Caco-2 (cell line): Measurements from ENCODE around the gene FXYD2. TPM values are rescaled to one million over a fixed set of nuclear protein-coding genes. Genes with fewer than 3 reads are reported as not detected.

Source experiments
- BruUV-seq: library from RNA; stranded (reverse); fragments of 400-500 nt; replicated peaks from 2 replicates; lab custom pipeline; 2021; lab: Mats Ljungman, UMichigan
- CTCF ChIA-PET: fragments of 300-600 bp; sonication (Branson Sonifier 250); formaldehyde crosslinking; loops from one replicate; lab custom pipeline; 2022; ENCODE audit warnings: antibody characterized with exemption; lab: Charles Lee
- POLR2A ChIA-PET: fragments of 300-600 bp; sonication (Branson Sonifier 250); formaldehyde crosslinking; loops from one replicate; lab custom pipeline; 2022; ENCODE audit warnings: antibody characterized with exemption; lab: Charles Lee
- DNase-seq, 2 experiments: peaks; one replicate each; pipeline versions ENCODE4 v3.0.0 to v3.0.0-alpha.2; 2020 to 2022
- H3K27me3 ChIP-seq: replicated peaks from 2 replicates; pipeline ENCODE4 v1.6.0; 2011; ENCODE audit warnings: low read length; ENCODE audit not compliant: control insufficient read depth, insufficient read depth
- H3K36me3 ChIP-seq: 2 replicates; pipeline ENCODE4 v1.5.1; 2011; ENCODE audit warnings: low read length; ENCODE audit not compliant: control insufficient read depth, insufficient read depth
- H3K4me1 ChIP-seq: fragments of 250-450 bp; sonication (Bioruptor Pico); 2 replicates; pipeline ENCODE4 v1.5.1; 2020; ENCODE audit warnings: mild to moderate bottlenecking
- H3K4me3 ChIP-seq: 2 replicates; pipeline ENCODE4 v1.5.1; 2011; ENCODE audit warnings: low read depth, mild to moderate bottlenecking, control low read depth, low read length
- H3K9me3 ChIP-seq: fragments of 250-450 bp; sonication (Bioruptor Pico); 2 replicates; pipeline ENCODE4 v1.5.1; 2020; ENCODE audit warnings: mild to moderate bottlenecking, moderate library complexity
- H3K27ac Mint-ChIP-seq: one replicate; pipeline ENCODE4 v1.8.0; 2022; ENCODE audit warnings: mixed read lengths; ENCODE audit not compliant: unreplicated experiment
- H3K27me3 Mint-ChIP-seq: one replicate; pipeline ENCODE4 v1.8.0; 2022; ENCODE audit warnings: mixed read lengths; ENCODE audit not compliant: insufficient read depth, unreplicated experiment
- H3K36me3 Mint-ChIP-seq: one replicate; pipeline ENCODE4 v1.8.0; 2022; ENCODE audit warnings: mild to moderate bottlenecking, mixed read lengths; ENCODE audit not compliant: insufficient read depth, unreplicated experiment
- H3K4me1 Mint-ChIP-seq: one replicate; pipeline ENCODE4 v1.8.0; 2022; ENCODE audit warnings: low read depth, mixed read lengths; ENCODE audit not compliant: unreplicated experiment
- H3K4me3 Mint-ChIP-seq: one replicate; pipeline ENCODE4 v1.8.0; 2022; ENCODE audit warnings: mild to moderate bottlenecking, moderate library complexity, mixed read lengths; ENCODE audit not compliant: unreplicated experiment
- H3K9me3 Mint-ChIP-seq: one replicate; pipeline ENCODE4 v1.8.0; 2022; ENCODE audit warnings: mixed read lengths; ENCODE audit not compliant: unreplicated experiment
- CTCF ChIP-seq, 2 experiments: fragments of 200-600 bp in 1 of 2; IDR thresholded peaks; 1 replicate in 1 of 2; 2 replicates in 1 of 2; pipeline versions ENCODE4 v1.5.1 to v1.8.0; 2011 to 2022; ENCODE audit warnings: antibody characterized with exemption in 1 of 2, control low read depth in 1 of 2, inconsistent platforms in 1 of 2, low read depth in 1 of 2, low read length in 1 of 2, mild to moderate bottlenecking in 1 of 2, moderate library complexity in 1 of 2; ENCODE audit not compliant: insufficient read depth in 1 of 2, severe bottlenecking in 1 of 2, unreplicated experiment in 1 of 2
- intact Hi-C: fragments of 100-400 bp; cut with micrococcal nuclease; formaldehyde crosslinking; loops from one replicate; pipeline ENCODE4 v1.10.0; 2022; ENCODE audit not compliant: unreplicated experiment
- total RNA-seq: library from RNA; stranded (reverse); gene quantifications from 2 replicates; pipeline ENCODE4 v1.2.3, GENCODE V29; 2022

FXYD2 gene
- total RNA-seq, 1 experiment from 2014 or later: 0.48 TPM

GRCh38 chr11:117809236-117810055 is 15.1 kb downstream of the FXYD2 start:
- Histone ChIP-seq H3K27me3 (no peaks in the 10 kb centered on the region), H3K9me3 (no peaks in the 10 kb centered on the region), H3K36me3 (no peaks in the 10 kb centered on the region), H3K4me1 (peaks cover 5% of the 10 kb centered on the region), H3K4me3 (no peak overlapping the region)
- no TSS peak for BruUV-seq
- H3K36me3 Mint-ChIP-seq: no peaks in the 10 kb centered on the region
- no peak overlapping the region for H3K27ac Mint-ChIP-seq
- H3K9me3 Mint-ChIP-seq: no peaks in the 10 kb centered on the region
- CTCF ChIA-PET: interaction anchor here (0.5 to 4.7 kb wide), 22 partner anchors 8 to 670 kb away, joined by 3 to 132 read pairs (median 4); no protein-coding TSS in a partner anchor
- intact Hi-C loops: loop anchor here (1.0 to 5.0 kb wide), 3 partner anchors 92 to 383 kb away; no protein-coding TSS in a partner anchor
- H3K27me3 Mint-ChIP-seq: peaks cover 10% of the 10 kb centered on the region
- H3K4me1 Mint-ChIP-seq: peaks cover 9% of the 10 kb centered on the region
- POLR2A ChIA-PET: no interaction called here
- TF ChIP-seq CTCF (IDR thresholded peaks at IDR 0.05; ENCODE audit: insufficient read depth in 1 of 2, low read depth in 1 of 2, low read length in 1 of 2, severe bottlenecking in 1 of 2, unreplicated experiment in 1 of 2): peak; percentile 89 to 98
- peak; percentile 88 to 89 for DNase-seq
- no peak overlapping the region for H3K4me3 Mint-ChIP-seq

DNA sequence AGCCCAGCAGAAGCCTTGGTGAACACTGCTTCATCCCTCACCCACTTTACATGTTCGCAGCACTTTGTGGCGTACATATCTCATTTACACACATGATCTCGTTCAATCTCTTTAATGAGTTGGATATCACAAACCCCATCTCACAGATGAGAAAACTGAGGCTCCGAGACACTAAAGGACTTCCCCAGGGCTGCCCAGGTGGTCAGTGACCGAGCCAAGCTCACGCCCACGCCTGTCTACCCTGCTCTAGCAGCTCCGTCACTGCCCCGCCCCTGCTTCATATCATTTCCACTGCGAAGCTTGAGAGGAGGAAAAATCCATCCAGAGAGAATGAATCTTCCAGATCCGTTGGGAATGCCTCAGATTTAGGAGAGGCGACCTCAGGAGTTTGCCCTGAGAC is 15.8 kb downstream of the FXYD2 start:
- TF ChIP-seq CTCF (IDR thresholded peaks at IDR 0.05; ENCODE audit: insufficient read depth in 1 of 2, low read depth in 1 of 2, low read length in 1 of 2, severe bottlenecking in 1 of 2, unreplicated experiment in 1 of 2): no peak
- H3K4me1 ChIP-seq: no peaks in the 10 kb centered on the region
- peaks cover 14% of the 10 kb centered on the region for H3K27me3 Mint-ChIP-seq
- H3K4me1 Mint-ChIP-seq: peaks cover 8% of the 10 kb centered on the region
- no TSS peak for BruUV-seq
- no peak overlapping the region for H3K4me3 Mint-ChIP-seq
- CTCF ChIA-PET: interaction anchor here (0.5 to 4.7 kb wide), 17 partner anchors 8 to 392 kb away, joined by 3 to 132 read pairs (median 5); no protein-coding TSS in a partner anchor
- H3K9me3 ChIP-seq: no peaks in the 10 kb centered on the region
- no peaks in the 10 kb centered on the region for H3K9me3 Mint-ChIP-seq
- no peaks in the 10 kb centered on the region for H3K36me3 Mint-ChIP-seq
- H3K27ac Mint-ChIP-seq: no peak overlapping the region
- no peak for DNase-seq
- no peaks in the 10 kb centered on the region for H3K27me3 ChIP-seq
- H3K4me3 ChIP-seq: no peak overlapping the region
- no peaks in the 10 kb centered on the region for H3K36me3 ChIP-seq
- intact Hi-C loops: loop anchor here (1.0 to 5.0 kb wide), 3 partner anchors 91 to 382 kb away; no protein-coding TSS in a partner anchor
- POLR2A ChIA-PET: no interaction called here

DNA sequence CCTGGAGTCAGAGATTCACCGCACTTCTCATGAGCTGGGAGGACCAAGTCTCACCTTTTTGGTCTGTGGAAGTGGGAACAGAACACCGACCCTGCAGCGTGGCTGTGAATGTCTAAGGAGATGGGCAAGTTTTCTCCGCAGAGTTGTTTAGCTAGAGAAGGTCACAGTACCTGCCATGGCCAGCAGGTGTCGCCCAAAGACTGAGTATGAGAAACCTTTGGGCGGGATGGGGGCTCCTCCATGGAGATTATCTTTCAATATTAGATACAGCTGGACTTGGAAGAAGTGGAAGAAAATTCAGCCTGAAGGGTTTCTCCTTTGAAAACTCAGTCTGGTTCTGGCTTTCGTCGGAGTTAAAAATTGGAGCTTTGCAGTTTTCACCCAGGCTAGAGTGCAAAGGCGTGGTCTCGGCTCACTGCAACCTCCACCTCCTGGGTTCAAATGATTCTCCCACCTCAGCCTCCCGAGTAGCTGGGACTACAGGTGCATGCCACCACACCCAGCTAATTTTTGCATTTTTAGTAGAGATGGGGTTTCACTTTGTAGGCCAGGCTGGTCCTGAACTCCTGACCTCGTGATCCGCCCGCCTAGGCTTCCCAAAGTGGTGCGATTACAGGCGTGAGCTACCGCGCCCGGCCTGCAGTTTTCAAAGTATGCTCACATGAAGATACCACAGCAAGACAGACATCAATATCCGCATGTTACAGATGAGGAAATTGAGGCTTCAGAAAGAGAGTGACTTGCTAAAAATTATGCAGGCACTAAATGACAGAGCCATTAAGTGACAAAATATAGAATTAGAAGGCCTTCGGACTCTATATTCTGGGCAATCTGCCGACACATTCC is 16.8 kb downstream of the FXYD2 start:
- Mint-ChIP-seq H3K27ac (no peak overlapping the region), H3K27me3 (peaks cover 15% of the 10 kb centered on the region), H3K4me1 (no peaks in the 10 kb centered on the region), H3K36me3 (no peaks in the 10 kb centered on the region), H3K9me3 (no peaks in the 10 kb centered on the region), H3K4me3 (no peak overlapping the region)
- Histone ChIP-seq H3K27me3 (no peaks in the 10 kb centered on the region), H3K4me1 (no peaks in the 10 kb centered on the region), H3K9me3 (no peaks in the 10 kb centered on the region), H3K4me3 (no peak overlapping the region), H3K36me3 (no peaks in the 10 kb centered on the region)
- intact Hi-C loops: loop anchor here (1.0 to 5.0 kb wide), 3 partner anchors 10 to 140 kb away; no protein-coding TSS in a partner anchor
- ChIA-PET POLR2A (interaction anchor here (1.0 kb wide), 1 partner anchor 10 kb away, joined by 4 read pairs; no protein-coding TSS in a partner anchor), CTCF (interaction anchor here (0.6 to 4.7 kb wide), 28 partner anchors 7 to 1589 kb away, joined by 3 to 132 read pairs (median 4); partner anchors contain the start of gene TMPRSS4)
- DNase-seq: peak; percentile 76 to 85
- no TSS peak for BruUV-seq
- TF ChIP-seq CTCF (IDR thresholded peaks at IDR 0.05; ENCODE audit: insufficient read depth in 1 of 2, low read depth in 1 of 2, low read length in 1 of 2, severe bottlenecking in 1 of 2, unreplicated experiment in 1 of 2): peak; percentile 97 to 98
